ENCODE data around the gene PTPRR.

GRCh38 chr12:70604662-70605061 is 315.9 kb downstream of the PTPRR start:
- TF ChIP-seq CTCF (IDR thresholded peaks at IDR 0.05; ENCODE audit: insufficient read depth, low read depth, low read length) (no peak), EZH2 (IDR thresholded peaks at IDR 0.05; ENCODE audit: insufficient read depth, low read length) (no peak)
